ENCODE measurements around the gene ELMO3. TPM values are rescaled to one million over a fixed set of nuclear protein-coding genes. Genes with fewer than 3 reads are reported as not detected.
A peak's percentile ranks its signal among the peaks of the same experiment; 100 is the strongest.

ELMO3 gene
- total RNA-seq, 6 donors from 2014 or later, result 17.4 to 26.2 (median 24.4) TPM

DNA sequence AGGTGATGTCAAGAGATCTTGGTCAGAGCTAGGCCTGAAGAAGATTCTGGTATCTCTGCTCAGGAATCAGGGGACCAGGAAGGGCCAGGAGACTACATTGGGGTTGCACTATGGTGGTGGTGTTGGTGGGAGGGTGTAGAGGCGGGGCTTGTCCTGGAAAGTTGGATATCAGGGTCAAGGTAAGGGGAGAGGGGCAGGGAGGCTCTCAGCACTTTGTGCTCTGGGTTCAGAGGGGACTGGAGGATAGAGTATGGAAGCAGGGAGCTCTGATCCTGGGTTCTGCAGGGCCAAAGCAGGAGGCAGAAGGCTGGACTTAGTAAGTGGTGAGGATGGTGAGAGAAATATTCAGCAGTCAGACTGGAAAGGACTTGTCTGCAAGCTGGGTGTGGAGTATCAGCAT lies 25.6 kb upstream of the ELMO3 start:
- Histone ChIP-seq H3K27ac (peak overlapping the region; percentile 82 to 88 (median 88)), H3K4me3 (peak overlapping the region in 3 of 4 donors; percentile 42 to 53 (median 52)), H3K9me3 (no peaks in the 10 kb centered on the region), H3K36me3 (peaks cover 0 to 6% (median 1%) of the 10 kb centered on the region in 4 donors), H3K4me1 (peaks cover 51 to 75% (median 68%) of the 10 kb centered on the region in 4 donors), H3K27me3 (peaks cover 0 to 7% (median 0%) of the 10 kb centered on the region in 4 donors)
- TF ChIP-seq EP300 (IDR thresholded peaks at IDR 0.05), result no peak
- TF ChIP-seq, protein P1, sequence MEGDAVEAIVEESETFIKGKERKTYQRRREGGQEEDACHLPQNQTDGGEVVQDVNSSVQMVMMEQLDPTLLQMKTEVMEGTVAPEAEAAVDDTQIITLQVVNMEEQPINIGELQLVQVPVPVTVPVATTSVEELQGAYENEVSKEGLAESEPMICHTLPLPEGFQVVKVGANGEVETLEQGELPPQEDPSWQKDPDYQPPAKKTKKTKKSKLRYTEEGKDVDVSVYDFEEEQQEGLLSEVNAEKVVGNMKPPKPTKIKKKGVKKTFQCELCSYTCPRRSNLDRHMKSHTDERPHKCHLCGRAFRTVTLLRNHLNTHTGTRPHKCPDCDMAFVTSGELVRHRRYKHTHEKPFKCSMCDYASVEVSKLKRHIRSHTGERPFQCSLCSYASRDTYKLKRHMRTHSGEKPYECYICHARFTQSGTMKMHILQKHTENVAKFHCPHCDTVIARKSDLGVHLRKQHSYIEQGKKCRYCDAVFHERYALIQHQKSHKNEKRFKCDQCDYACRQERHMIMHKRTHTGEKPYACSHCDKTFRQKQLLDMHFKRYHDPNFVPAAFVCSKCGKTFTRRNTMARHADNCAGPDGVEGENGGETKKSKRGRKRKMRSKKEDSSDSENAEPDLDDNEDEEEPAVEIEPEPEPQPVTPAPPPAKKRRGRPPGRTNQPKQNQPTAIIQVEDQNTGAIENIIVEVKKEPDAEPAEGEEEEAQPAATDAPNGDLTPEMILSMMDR (IDR thresholded peaks at IDR 0.05), result no peak
- TF ChIP-seq POLR2A (IDR thresholded peaks at IDR 0.05), result no peak
- TF ChIP-seq POLR2AphosphoS5 (IDR thresholded peaks at IDR 0.05), result no peak
- ATAC-seq (ENCODE audit: low FRiP score in 2 of 2), result no peak
- no peak for DNase-seq
- 89 to 90% methylated on average over 1 of the region's 1 CpG for WGBS, 2 donors

DNA sequence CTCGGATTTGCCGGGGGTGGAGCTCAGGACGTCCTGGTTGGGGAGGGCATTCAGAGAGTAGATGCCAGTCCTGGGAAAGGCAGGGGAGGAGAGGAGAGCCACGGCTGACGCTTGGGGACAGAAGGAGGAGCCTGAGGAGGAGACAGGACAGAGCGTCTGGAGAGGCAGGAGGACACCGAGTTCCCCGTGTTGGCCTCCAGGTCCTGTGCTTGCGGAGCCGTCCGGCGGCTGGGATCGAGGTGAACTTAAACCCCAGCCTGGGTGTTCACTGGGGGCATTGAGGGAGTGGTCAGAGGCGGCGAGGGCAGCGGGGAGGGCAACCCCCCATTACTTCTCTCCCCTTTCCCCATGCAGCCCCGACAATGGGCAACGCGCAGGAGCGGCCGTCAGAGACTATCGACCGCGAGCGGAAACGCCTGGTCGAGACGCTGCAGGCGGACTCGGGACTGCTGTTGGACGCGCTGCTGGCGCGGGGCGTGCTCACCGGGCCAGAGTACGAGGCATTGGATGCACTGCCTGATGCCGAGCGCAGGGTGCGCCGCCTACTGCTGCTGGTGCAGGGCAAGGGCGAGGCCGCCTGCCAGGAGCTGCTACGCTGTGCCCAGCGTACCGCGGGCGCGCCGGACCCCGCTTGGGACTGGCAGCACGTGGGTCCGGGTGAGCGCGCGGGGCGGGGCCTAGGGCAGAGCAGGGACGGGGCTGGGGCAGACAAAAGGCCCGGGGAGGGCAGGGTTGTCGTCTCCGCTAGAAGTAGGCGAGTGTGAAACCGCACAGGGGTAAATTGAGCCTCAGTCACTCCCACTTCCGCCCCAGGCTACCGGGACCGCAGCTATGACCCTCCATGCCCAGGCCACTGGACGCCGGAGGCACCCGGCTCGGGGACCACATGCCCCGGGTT lies 24.9 kb upstream of the ELMO3 start:
- peaks cover 0 to 7% (median 0%) of the 10 kb centered on the region in 4 donors for H3K27me3 ChIP-seq
- H3K36me3 ChIP-seq, result peaks cover 0 to 6% (median 1%) of the 10 kb centered on the region in 4 donors
- peaks cover 58 to 80% (median 74%) of the 10 kb centered on the region in 4 donors for H3K4me1 ChIP-seq
- WGBS, 2 donors, result 0 to 4% methylated on average over 25 to 52 of the region's 71 CpGs
- peak overlapping the region; percentile 82 to 88 (median 88) for H3K27ac ChIP-seq
- H3K9me3 ChIP-seq, result no peaks in the 10 kb centered on the region
- DNase-seq, result peak; percentile 94 to 96
- TF ChIP-seq, protein P1 (IDR thresholded peaks at IDR 0.05), result peak in 4 of 6 experiments; percentile 32 to 68 (median 54)
- peak in 3 of 4 donors; percentile 54 to 79 (median 64) for TF ChIP-seq POLR2A (IDR thresholded peaks at IDR 0.05)
- peak in 1 of 4 donors; percentile 5 for TF ChIP-seq EP300 (IDR thresholded peaks at IDR 0.05)
- peak; percentile 70 to 74 for TF ChIP-seq POLR2AphosphoS5 (IDR thresholded peaks at IDR 0.05)
- peak overlapping the region; percentile 38 to 53 (median 47) for H3K4me3 ChIP-seq
- peak; percentile 82 to 89 for ATAC-seq (ENCODE audit: low FRiP score in 2 of 2)

DNA sequence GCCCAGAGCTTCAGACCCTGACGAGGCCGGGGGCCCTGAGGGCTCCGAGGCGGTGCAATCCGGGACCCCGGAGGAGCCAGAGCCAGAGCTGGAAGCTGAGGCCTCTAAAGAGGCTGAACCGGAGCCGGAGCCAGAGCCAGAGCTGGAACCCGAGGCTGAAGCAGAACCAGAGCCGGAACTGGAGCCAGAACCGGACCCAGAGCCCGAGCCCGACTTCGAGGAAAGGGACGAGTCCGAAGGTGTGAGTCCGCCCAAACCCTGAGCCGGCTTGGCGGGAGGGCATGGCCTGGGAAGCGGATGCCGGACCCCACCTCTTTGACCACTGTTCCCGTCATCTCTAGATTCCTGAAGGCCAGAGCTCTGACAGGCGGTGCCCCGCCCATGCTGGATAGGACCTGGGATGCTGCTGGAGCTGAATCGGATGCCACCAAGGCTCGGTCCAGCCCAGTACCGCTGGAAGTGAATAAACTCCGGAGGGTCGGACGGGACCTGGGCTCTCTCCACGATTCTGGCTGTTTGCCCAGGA lies 24.2 kb upstream of the ELMO3 start:
- ATAC-seq (ENCODE audit: low FRiP score in 2 of 2) (no peak), DNase-seq (no peak)
- Histone ChIP-seq H3K27ac (peak overlapping the region; percentile 82 to 88 (median 88)), H3K4me3 (peak overlapping the region; percentile 38 to 53 (median 47)), H3K36me3 (peaks cover 0 to 6% (median 1%) of the 10 kb centered on the region in 4 donors), H3K27me3 (peaks cover 0 to 7% (median 0%) of the 10 kb centered on the region in 4 donors), H3K9me3 (no peaks in the 10 kb centered on the region), H3K4me1 (peaks cover 52 to 74% (median 67%) of the 10 kb centered on the region in 4 donors)
- TF ChIP-seq, protein P1 (IDR thresholded peaks at IDR 0.05), result no peak
- no peak for TF ChIP-seq POLR2A (IDR thresholded peaks at IDR 0.05)
- no peak for TF ChIP-seq POLR2AphosphoS5 (IDR thresholded peaks at IDR 0.05)
- no peak for TF ChIP-seq EP300 (IDR thresholded peaks at IDR 0.05)
- 57 to 70% methylated on average over 25 to 29 of the region's 31 CpGs for WGBS, 2 donors

DNA sequence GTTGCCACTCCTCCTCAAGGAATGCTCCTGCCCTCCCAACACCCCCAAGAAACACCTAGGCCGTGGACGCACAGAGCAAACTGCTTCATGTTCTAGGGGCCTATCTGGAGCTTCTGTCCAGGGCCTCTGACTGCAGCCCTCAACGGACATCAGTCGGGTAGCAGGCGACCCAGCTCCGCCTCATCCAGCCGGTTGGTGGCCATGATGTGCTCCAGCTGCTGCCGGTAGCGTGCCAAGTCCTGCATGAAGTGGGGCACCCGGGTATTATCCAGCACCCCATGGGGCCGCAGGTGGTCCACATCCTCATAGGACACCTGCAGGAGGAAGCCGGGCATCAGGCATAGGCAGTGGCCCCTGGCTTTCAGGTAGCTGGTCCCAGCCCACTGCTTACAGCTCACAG lies 22.3 kb upstream of the ELMO3 start:
- ATAC-seq (ENCODE audit: low FRiP score in 2 of 2), result no peak
- TF ChIP-seq, protein P1 (IDR thresholded peaks at IDR 0.05), result no peak
- no peak for TF ChIP-seq EP300 (IDR thresholded peaks at IDR 0.05)
- TF ChIP-seq POLR2AphosphoS5 (IDR thresholded peaks at IDR 0.05), result no peak
- TF ChIP-seq POLR2A (IDR thresholded peaks at IDR 0.05), result no peak
- H3K36me3 ChIP-seq, result peaks cover 0 to 6% (median 1%) of the 10 kb centered on the region in 4 donors
- H3K27ac ChIP-seq, result no peak overlapping the region
- H3K4me3 ChIP-seq, result no peak overlapping the region
- WGBS, 2 donors, result 85 to 90% methylated on average over 5 to 12 of the region's 12 CpGs
- peak in 1 of 2 donors; percentile 85 for DNase-seq
- no peaks in the 10 kb centered on the region for H3K9me3 ChIP-seq
- H3K27me3 ChIP-seq, result no peaks in the 10 kb centered on the region
- H3K4me1 ChIP-seq, result peaks cover 39 to 56% (median 54%) of the 10 kb centered on the region in 4 donors

Measured in upper lobe of left lung (tissue), 6 donors.